ENCODE results near the gene TINAG.

TINAG gene, protein sequence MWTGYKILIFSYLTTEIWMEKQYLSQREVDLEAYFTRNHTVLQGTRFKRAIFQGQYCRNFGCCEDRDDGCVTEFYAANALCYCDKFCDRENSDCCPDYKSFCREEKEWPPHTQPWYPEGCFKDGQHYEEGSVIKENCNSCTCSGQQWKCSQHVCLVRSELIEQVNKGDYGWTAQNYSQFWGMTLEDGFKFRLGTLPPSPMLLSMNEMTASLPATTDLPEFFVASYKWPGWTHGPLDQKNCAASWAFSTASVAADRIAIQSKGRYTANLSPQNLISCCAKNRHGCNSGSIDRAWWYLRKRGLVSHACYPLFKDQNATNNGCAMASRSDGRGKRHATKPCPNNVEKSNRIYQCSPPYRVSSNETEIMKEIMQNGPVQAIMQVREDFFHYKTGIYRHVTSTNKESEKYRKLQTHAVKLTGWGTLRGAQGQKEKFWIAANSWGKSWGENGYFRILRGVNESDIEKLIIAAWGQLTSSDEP
- 0 reads per million in 3 experiments for total RNA-seq

DNA sequence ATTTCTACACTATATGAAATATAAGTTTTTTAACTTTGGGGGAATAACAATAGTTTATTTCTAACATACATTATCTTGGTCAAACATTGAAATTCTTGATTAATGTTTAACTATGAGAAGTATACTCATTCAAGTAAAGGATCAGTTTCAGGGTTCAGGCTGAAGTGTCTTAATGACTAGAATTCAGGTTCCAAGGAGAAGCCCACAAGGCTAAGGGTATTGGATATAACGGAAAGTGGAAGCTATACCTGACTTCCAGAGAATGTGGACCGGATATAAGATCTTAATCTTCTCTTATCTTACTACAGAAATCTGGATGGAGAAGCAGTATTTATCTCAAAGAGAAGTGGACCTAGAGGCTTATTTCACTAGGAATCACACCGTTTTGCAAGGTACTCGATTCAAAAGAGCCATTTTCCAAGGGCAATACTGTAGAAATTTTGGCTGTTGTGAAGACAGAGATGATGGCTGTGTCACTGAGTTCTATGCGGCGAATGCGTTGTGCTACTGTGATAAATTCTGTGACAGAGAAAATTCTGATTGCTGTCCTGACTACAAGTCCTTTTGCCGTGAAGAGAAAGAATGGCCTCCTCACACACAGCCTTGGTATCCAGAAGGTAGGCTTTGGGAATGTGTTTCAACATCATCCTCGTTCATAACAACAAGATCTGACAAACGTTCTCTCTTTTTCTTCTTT lies at the start of gene TINAG:
Gene TINAG (plus strand): TSS at position 153 of the 697 bp plus-strand sequence. CDS start 110 bp downstream, at position 263.
- DNase-seq, result no peak

DNA sequence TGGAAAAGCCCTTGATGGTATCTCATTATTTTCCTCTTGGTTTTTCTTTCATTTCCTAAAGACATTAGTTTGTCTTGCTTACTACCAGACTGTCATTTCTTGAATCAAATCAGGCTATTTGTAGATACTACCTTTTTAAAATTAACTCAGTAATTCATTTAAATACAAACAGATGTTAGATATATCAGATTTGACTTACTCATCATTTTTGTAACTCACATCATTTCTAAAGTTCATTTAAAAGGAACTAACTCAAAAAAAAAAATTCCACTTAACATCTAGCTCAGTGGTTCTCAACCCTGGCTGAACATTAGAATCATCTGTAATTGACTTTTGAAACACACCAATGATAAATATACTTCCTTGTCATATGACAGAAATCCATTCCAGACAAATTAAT lies 48.2 kb upstream of the TINAG start:
- DNase-seq, result no peak

DNA sequence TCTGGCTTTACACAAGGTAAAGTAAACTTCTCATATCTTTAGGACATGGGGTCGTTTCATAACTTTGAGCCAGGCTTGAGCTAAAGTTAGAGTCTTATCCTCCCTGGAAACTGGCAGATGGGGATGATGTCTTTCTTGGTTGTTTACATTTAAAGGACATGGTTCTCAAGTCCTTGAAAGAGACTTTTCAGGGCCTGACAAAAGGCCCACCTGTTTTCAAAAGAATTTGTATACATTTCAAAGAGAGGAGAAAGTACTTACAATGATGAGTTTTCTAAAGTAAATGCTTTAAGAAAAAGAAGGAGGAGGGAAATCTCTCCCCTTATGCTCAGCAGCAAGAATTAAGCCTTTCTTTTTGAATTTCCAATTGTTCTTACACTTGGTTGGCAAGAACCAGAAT lies 45.7 kb upstream of the TINAG start:
- no peak for DNase-seq

DNA sequence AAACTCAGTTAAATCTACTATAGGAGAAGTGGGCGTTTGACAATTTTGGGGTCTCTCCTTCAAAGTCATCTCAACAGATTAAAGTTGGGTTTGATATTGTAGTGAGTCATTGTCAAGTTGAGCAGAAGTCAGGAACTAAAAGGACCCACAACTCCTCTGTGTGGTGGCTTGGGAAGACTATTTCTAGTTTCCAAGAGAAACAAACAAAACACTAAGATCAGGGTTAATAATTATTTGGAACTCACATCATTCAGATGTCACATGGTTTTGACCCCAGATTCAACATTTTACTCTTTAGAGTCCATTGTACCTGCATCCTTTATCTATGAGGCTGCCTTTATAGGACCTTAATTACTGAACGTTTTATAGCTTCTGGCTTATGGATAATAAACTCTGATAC lies 45.3 kb upstream of the TINAG start:
- no peak for DNase-seq

DNA sequence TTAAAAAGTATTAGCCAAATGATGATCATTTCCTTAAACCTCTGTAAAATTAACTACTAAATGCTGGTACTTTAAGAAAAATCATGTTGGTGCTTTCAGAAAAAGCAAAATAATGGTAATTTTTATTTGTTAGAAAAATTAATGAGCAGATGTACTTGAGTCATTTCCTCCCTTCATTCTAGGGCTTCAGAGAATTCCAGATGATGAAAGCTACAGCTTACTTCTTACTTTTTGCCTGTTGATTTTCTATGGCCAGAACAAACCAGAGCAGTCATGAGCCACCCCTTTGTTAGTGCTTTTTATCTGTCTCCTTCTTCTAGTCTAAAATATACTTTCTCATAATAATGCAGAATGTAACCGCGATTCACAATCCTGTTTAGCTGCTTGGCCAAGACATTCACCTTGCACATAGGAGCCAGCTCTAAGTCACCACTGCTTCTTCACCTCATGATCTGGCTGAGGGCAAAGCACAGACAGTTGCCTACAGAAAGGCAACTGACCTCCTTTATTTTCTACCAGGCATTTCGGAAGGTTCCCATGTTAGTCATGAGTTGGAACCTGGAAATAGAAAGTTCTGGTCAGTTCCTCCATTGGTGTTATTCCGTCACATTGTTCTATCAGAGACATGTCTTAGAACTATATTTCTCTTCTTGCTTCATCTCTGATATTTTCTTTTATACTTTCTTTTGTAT lies 43.5 kb upstream of the TINAG start:
- DNase-seq, result no peak

DNA sequence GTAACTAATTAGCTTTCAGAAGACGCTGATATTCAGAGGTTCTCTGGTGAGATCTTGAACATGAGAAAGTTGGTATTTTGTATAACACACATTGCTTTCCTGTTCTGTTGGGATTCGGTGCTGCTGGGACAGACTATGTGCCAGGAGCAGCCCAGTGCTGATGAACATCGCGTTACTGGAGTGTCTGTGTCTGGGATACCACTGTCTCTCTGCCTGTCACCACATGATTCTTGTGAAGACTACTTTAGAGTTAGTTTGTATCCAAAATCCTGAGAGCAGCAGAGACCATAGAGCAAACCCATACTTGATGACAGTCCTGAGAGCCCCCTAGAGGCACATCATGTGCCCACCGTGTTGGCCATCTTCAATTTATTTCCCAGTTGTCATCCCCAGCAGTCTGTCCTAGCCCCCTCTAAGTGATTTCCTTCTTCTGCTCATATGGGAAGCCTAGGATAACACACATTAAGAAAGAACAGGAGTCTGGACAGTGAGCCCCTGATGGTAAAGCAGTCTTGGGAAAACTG lies 41.8 kb upstream of the TINAG start:
- no peak for DNase-seq

DNA sequence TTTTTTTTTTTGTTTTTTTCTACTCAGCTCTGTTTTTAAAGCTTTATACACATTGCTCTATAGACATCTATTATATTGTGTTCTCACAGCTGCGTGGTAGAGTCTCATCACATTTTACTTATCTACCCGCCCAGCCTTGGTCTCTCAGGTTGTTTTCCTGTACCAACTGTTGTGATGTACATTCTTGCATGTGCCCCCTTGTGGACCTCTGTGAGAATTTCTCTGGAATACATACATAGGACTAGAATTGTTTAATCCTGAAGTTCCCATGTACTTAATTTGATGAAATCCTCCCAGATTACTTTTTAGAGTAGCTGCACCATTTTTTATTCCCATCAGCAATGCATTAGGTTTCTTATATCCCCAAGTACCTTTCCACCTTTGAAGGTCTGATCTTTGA lies 40.4 kb upstream of the TINAG start:
- no peak for DNase-seq

DNA sequence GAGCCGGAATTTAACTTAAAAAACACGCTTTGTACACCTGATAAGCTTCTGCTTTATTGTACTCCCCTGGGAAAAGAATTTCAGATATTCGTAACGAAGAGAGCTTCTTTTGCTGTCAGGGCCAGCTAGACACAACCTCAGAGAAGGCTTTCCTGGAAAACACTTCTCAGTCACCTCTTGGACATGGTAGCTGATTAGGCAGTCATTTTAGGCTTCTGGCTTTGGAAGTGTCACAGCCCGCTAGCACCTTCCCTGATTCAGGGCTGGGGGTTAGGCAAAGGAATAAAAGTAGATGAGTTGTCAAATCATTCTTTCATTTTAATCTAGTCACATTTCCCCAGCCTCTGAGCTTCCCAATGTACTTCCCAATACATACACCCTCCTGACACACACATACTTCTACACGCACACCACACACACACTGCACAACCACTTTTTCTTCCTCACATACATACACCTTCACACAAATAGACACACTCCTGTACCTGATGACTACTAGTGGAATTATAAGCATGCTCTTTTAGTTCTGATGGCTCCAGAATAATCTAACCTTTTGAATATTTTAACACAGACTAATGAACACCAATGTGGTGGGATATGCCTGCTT lies 34.9 kb upstream of the TINAG start:
- no peak for DNase-seq

DNA sequence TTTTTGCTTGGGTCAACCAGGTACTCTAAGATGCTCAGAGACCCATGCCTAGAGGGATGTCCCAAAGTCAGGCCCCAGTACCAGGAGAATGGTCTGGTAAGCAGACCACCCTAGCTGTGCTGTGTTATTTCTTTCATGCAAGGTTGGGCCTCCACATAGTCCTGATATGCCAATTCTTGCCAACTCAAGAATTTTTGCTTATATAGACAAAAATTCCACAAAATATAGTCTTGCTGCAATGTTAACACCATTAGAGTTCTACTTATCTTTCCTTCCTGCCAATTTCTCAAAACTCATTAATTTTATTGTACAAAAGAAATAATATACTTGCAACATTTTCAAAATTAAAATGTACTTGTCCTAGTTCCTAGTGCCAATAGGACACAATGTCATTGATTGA lies 33.9 kb upstream of the TINAG start:
- DNase-seq, result no peak

DNA sequence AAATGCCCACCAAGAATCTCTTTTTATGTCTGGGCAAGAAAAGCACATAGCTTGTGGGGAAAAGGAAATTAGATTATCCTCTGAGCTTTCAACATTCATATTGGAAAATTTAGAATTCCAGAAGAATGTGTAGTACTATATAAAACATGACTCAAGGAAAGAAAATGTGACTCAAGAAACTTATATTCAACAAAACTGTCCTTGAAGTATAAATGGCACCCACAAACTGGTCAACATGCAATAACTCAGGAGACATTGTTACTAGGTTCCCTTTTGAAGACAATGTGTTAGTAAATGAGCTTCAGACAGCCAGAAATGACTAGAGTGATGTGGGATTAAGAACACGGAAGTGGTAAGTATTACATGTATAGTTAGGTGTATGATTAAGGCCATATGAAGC lies 26.1 kb upstream of the TINAG start:
- DNase-seq, result no peak

DNA sequence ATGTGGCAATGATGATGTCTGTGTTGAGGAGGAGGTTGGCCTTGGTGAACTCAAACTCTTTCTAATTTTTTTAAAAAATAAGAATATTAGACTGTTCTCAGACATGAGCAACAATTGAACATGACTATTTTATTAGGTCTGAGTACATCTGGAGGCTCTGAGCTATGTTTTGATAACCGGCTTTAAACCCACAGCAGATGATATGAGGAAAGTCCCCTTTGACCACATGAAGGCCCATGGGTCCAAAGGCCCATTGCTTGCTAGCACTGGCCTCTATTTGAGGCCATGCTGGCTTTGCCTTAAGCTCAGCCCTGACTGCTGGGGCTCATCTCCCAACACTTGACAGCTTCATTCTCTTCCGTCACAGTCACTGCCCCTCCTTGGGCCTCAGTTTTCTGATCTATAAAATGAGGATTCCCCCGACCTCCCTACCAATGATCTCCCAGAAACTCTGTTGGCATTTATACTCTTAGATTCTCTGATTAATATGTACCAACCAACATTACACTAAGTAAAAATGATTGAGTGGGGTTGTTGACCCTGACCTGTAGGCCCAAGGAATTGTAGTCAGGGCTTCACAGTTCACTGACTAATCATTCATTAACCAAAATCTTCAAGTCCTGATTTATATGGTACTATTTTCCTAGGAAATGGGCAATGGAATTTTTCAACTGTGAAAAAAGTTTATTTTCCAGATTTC lies 23.9 kb upstream of the TINAG start:
- no peak for DNase-seq

DNA sequence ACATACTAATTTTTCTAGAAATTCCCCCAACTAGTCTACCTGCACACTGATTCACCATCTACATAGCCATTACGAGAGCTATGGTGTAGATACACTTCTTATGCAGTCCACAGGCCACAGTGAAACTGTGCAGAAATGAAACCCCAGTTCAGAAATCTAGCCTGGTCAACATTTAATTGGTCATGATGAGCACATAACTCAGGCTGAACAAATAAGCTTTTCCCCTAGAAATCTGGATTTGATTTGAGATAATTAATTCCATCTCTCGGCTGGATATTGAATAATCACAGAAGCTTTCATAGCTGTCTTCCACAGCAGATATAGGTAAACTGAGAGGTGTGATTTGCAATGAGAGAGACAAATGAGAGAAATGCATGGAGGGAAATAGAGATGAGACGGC lies 22.6 kb upstream of the TINAG start:
- DNase-seq, result no peak

DNA sequence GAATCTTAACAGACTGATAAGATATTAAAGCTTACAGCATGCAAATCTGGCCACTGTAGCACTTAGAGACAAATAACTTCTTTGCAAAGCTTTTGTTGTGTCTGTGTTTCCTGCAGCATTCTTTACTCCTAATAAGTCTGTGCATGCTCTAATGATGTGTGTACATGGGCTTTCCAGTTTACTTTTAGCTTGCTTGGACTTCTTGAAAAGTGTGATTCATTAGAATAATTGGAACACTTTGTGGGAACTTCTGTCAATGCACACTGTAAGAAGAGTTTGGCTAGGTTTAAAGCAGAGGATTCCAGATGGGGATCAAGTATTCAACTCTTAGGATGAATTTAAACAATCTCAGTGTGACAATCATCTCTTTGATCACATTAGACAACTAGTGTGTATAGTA lies 22.1 kb upstream of the TINAG start:
- no peak for DNase-seq

DNA sequence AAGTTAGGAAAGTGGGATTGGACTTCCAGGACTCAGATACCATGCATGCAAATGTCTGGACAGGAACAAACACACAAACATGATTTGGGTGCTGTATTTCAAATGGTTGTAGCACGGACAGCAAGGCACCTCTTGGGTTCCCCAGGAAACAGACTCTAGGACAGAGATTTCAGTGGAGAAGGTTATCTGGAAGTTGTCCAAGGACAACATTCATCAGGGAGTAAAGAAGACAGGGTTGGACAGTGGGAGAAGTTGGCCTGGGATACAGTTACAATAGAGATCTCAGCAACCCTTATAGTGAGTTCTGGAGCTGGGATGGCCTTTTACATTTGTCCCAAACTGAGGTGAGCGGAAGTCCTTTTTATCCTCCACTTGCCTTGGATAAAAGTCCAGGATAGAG lies 19.8 kb upstream of the TINAG start:
- DNase-seq, result no peak

DNA sequence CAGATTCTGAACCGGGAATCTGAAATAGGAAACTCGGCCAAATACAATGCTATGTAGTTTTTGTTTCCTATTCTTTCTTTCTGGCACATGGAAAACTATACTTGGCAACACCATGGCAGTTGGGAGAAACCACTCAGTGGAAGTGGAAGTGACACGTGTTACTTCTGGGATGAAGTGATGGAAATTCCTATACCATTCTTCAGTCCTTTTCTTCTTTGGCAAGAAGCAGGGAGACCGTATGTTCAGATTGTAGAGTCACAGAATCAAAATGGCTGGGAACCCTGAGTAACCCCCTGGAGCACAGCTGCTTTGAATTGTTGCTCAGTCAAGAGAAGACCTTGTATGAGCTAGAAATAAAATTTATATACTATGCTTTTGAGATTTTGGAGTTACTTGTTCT lies 18.8 kb upstream of the TINAG start:
- no peak for DNase-seq

DNA sequence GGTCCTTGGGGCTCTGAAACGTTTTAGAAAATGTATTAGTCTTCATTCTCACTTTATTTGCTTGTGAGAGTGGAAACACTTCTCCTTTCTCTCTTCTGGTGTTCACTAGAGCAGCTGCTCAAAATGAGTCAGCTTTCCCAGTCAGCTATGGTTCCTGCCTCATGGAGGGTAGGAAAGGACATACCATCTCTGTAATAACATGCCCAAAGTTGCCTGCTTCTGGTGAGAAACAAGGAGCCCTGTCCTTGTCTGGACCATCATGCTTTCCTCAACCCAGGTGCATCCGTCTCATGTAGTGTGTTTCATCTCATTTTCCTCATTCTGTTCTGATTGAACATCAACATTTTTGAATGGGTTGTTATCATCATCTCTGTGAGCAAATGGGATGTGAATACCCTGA lies 17.1 kb upstream of the TINAG start:
- no peak for DNase-seq

DNA sequence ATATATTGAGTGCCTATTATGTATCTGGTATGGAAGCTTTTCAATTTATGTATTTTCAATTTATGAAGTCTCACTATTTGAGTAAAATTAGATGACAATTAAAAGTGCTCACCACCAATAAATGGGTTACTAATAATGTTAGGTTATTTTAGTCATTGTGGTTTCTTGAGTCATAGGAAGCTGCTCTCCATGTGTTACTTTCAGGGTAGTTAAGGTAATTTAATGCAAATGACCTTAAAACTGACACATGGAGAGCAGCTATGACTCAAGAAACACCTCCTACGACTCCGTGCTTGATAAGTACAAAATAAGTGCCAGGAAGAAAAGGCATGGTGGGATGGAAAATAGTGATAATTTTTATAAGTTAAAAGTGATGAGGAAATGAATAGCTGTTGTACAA lies 16.5 kb upstream of the TINAG start:
- DNase-seq, result no peak

DNA sequence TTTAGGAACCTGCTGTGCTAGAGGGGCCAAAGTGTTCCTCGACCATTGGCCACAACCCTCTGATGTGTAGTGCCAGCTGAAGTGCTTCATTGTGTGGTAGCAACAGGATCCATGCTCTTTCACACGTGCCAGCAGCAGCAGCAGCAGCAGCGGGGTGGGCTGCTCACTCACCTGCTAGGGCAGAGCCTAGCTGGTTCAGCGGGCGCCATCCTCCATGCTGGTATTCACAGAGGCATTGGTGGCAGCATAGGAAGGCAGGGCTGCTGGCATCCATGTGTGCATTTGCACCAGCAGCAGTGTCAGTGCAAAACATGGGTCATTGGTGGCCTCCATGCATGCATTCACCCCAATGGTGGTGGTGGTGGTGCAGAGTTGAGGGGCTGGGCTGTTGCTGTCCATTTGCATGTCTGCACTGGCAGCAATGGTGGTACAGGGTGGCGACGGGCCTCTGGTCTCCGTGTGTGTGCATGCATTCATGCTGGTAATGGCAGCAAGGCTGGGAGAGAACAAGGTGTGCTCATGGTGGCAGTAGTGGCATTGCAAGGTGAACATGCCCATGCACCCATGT lies 13.2 kb upstream of the TINAG start:
- no peak for DNase-seq

DNA sequence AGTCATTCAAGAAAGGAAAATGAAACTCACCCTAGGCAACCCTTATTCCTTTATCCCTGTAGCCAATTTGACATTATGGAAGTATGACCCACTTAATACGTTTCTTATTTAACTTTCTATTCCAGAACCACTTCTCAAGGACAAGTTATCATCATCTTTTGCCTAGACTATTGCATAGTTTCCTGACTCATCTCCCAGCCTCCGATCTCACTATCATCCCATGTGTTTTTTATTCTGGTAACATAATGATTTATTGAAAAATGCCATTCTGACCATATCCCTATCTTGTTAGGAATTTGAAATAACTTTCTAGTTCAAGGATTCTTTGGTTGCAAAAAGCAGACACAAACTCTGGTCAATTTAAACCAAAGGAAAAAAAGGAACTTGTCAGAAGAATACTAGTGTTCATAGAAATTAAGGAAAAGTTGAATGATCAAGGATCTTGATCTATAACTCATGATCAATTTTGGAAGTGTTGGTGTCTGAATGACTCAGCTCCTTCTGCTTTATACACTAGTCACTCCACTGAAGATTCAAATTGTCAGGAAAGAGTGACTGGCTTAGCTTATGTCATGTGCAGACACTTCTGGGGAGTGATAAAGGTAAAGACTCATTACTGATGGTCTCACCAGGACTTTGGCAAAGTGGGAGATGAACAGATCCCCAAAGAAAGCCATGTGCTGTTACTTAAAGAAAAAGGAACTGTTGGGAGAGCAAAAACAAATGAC lies 8.5 kb upstream of the TINAG start:
- DNase-seq, result no peak

DNA sequence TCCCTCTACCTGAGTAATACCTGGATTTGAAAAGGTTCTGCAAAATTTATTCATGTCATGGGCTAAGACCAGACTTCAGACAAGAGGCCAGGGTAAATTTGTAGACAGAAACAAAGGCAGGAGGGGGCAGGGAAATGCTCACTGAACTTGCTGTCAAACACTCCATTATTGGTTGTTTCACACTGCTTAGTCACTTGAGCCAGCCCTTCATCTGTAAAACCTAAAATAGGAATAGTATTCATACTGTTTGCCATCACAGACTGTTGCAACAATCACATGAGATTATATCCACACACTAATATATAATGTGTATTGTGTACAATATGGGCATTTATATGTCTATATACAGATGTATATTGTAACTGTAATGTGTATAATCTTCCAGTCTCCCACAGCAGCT lies 6.5 kb upstream of the TINAG start:
- DNase-seq, result no peak

DNA sequence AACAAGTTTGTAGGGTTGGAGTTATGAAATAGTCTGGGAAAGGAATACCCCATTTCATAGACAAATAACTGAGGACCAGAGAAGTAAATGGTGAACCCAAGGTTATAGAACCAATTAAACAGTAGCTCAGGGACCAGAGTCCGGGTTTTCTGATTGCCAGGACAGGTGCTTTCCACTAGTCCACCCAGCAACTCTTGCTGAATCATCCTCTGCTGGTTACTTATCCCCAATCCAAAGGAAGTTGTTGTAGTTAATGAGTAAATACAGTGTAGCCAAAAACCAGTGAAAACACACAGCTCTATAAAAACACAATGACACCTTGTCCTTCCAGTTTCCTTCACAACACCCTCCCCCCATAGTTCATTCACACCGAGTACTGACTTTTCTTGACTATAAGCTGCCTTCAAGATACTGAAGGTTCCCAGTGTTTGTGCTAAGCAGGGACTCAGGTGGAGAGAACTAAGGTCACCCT lies 766 bp upstream of the TINAG start:
- no peak for DNase-seq

All from central memory CD4-positive, alpha-beta T cell (primary cell).